ENCODE measurements around the gene CTSV.
A peak's percentile ranks its signal among the peaks of the same experiment; 100 is the strongest.
"Not testable (repeated sequence)": the region's sequence is repeated elsewhere in the genome, so short reads cannot be mapped to it uniquely, and the experiment has no call there.

The CTSV gene

GRCh38 chr9:97041898-97042297 is 3.0 kb upstream of the CTSV start:
- DNase-seq (ENCODE audit: low spot score) = no peak

- peak; percentile 65 for DNase-seq (ENCODE audit: low spot score)
These were observed 545 bp upstream of the CTSV start for GRCh38 chr9:97039514-97039860.

DNA sequence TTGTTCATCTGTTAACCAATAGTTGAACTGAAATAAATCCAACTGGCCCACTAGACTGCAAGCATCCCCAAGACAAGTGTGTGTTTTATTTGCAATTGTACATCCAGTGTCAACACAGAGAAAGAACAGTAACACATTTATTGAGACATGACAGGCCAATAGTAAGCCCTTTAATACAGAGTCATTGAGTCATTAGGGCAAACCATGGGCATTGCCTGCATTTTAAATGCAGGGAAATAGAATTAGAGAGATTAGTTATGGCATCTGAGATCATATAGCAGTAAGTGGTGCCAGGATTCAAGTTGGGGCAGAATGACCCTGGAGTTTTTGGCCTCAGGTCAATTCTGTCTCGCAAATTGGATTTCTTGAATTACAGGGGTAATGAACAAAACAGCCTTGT is 15.4 kb downstream of the CTSV start:
- DNase-seq (ENCODE audit: low spot score) = not testable (repeated sequence)

DNA sequence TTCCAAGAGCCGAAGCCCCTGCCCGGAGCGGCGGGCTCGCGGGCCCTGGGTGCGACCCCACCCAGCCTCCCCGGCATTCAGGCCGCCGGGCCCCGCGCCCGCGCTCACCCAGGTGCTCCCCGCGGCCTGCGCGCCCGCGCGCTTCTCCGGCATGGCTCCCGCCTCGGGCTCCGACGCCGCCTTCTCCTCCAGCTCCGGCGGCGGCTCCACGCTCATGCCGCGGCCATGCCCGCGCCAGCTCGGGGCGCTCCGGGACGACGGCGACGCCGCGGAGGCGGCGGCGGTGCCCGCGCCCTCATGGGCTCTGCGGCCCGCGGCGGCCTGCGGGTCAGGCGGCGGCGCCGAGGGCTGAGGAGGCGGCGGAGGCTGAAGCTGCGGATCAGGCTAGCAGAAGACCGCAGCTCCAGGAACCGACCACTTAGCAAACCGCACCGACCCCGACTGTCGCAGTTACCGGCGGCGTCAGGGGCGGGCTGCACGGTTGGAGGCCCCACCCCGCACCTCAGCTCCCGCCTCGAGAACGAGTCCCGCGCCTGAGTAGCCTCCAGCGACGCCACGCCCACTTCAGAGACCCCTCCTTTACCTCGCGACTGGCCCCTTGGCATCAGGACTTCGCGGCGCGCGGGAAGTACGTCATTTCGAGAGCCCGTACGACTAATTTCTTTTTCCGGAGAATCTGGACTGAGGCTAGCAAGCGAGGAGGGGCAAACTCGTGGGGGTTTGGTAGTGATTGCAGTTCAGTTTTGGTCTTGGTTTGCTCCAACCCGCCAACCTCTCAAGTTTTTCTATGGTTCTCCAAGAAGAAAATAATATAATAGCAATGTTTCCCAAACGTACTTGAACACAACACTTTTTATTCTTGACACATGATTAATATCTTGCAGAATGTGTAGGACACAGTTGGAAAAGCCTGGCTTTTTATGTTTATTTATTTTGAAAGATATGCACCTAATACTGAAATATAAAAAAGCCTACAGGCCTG is 25.5 kb downstream of the CTSV start:
- peak; percentile 58 for DNase-seq (ENCODE audit: low spot score)

DNA sequence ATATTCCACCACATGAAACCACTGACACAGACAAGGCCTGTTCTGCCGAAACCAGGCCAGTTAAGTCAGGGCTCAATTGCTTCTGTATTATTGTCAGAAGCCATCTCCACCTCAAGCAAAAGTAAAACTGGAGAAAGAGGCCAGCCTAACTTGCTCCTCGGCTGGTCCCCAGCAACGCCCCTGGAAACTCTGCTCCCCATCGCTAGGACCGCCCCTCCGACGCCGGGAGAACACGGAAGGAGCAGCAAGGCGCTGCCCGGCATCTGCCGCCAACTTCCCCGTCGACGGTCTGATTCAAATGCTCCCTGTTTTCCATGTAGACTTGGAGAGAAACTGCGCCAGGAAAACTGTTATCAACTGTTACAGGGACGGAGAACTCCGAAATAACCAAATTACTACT is 26.3 kb downstream of the CTSV start:
- not testable (repeated sequence) for DNase-seq (ENCODE audit: low spot score)

DNA sequence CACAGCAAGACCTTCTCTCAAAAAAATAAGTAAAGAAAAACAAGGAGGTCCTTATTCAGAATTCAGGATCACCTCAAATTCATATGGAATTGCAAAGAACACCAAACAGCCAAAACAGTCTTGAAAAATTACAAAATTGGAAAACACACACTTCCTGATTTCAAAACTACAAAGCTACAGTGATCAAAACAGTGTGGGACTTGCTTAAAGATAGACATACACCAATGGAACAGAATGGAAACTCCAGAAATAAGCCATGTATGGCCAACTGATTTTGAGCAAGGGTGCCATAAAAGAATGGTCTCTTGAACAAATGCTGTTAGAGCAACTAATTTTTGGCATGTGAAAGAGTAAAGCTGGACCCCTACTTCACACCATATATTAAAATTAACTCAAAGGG is 36.7 kb downstream of the CTSV start:
- DNase-seq (ENCODE audit: low spot score) = not testable (repeated sequence)

GRCh38 chr9:97001338-97001737 is 37.6 kb downstream of the CTSV start:
- not testable (repeated sequence) for DNase-seq (ENCODE audit: low spot score)

- not testable (repeated sequence) for DNase-seq (ENCODE audit: low spot score)
These were observed 38.7 kb downstream of the CTSV start for GRCh38 chr9:97000139-97000787.

GRCh38 chr9:96999733-97000132 is 39.2 kb downstream of the CTSV start:
- DNase-seq (ENCODE audit: low spot score) = not testable (repeated sequence)

DNA sequence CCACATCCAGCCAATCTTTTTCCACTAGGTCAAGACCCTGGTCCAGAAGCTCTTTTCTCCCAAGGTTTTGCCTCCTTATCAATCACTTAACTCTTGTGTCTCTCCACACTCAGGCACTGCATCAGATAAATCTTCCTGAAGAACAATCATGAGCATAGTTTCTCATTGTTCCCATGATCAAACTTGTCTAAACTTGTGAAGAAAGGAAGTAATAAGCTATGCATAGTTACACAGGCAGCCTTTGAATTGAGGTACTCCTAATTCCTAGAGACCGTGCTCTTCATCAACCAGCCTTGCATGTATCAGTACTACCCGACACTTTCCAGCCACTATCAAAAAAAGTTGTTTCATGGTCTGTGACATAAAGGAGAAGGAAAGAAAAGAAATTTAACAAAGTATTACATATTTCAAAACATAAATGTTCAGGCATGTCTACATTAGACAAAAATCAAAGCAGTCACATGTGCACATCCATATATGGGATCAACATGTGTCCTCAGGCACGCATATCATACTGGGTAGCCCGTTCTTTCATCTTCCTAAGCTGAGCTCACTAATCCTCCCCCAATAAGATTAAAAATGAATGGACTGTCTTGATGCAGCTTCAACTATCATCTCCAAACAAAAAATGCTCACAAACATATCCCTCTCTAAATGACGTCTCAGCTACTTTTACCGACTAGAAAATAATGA is 41.8 kb downstream of the CTSV start:
- not testable (repeated sequence) for DNase-seq (ENCODE audit: low spot score)

DNA sequence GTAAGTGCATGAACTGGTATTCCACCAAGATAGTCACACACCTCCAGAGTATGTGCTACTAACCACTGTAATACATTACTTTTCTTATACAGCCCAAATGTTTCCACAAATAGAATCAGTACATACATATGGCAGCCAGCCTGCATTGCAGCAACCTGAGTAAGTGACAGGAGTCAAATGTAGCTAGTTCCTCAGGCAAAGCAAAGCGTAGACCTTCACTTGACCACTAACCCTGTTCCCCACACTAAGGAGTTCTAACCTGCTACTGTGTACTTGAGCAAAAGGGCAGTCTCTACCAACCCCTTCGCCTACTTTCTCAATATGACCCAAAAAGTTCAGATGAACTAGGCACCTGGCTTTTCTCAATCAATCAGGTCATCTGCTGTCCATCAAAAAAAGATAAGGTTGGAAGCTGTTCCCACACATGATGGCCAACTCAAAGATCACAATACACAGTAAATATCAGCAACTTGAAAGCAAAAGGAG is 44.4 kb downstream of the CTSV start:
- not testable (repeated sequence) for DNase-seq (ENCODE audit: low spot score)

GRCh38 chr9:96992303-96992702 is 46.6 kb downstream of the CTSV start:
- not testable (repeated sequence) for DNase-seq (ENCODE audit: low spot score)

GRCh38 chr9:96989747-96990318 is 49.1 kb downstream of the CTSV start:
- DNase-seq (ENCODE audit: low spot score) = not testable (repeated sequence)

DNA sequence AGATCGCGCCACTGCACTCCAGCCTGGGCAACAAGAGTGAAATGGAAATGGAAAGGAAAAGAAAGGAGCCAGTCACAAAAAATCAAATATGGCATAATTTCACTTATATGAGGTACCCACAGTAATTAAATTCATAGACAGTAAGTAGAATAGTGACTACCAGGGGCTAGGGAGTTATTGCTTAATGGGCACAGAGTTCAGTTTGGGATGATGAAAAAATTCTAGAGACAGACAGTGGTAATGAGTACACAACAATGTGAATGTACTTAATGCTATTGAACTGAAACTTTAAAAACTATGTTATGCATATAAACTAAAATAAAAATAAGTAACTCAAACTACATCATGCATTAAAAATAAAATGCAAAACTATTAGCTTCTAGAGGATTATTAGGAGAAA is 54.1 kb downstream of the CTSV start:
- DNase-seq (ENCODE audit: low spot score) = not testable (repeated sequence)

GRCh38 chr9:96984139-96984538 is 54.8 kb downstream of the CTSV start:
- DNase-seq (ENCODE audit: low spot score) = not testable (repeated sequence)

GRCh38 chr9:96983496-96984122 is 55.3 kb downstream of the CTSV start:
- DNase-seq (ENCODE audit: low spot score) = not testable (repeated sequence)
